ENCODE results near the gene PRAC2. TPM values are rescaled to one million over a fixed set of nuclear protein-coding genes. Genes with fewer than 3 reads are reported as not detected.

Gene PRAC2
- total and polyA plus RNA-seq, 4 donors = not detected

GRCh38 chr17:48732688-48733629 is 10.0 kb downstream of the PRAC2 start:
- H3K9me3 ChIP-seq (ENCODE audit: control insufficient read depth in 4 of 4, low read length in 3 of 4) = no peaks in the 10 kb centered on the region
- H3K4me3 ChIP-seq (ENCODE audit: low read depth in 1 of 3, low read length in 3 of 3) = no peak overlapping the region
- DNase-seq (ENCODE audit: low spot score) = no peak
- no peak overlapping the region for H3K27ac ChIP-seq (ENCODE audit: low read depth in 1 of 2, low read length in 2 of 2)
- peaks cover 3 to 37% (median 19%) of the 10 kb centered on the region in 4 donors for H3K27me3 ChIP-seq (ENCODE audit: control insufficient read depth in 4 of 4, insufficient read depth in 4 of 4, low read length in 3 of 4)
- H3K4me1 ChIP-seq (ENCODE audit: control insufficient read depth in 4 of 4, insufficient read depth in 4 of 4, low read length in 3 of 4) = peaks cover 0 to 7% (median 3%) of the 10 kb centered on the region in 4 donors
- TF ChIP-seq SP1 (IDR thresholded peaks at IDR 0.05) (no peak), TAF1 (conservative IDR thresholded peaks at IDR 0.05) (no peak), REST (IDR thresholded peaks at IDR 0.05) (no peak), FOXA1 (IDR thresholded peaks at IDR 0.05) (no peak), ZBTB33 (IDR thresholded peaks at IDR 0.05) (no peak), CTCF (IDR thresholded peaks at IDR 0.05; ENCODE audit: low read depth, low read length, missing input control) (no peak), YY1 (IDR thresholded peaks at IDR 0.05) (no peak), GABPA (IDR thresholded peaks at IDR 0.05 in 1 of 2, conservative IDR thresholded peaks at IDR 0.05 in 1 of 2) (no peak), RXRA (IDR thresholded peaks at IDR 0.05) (no peak), NR2F2 (IDR thresholded peaks at IDR 0.05) (no peak), FOXA2 (IDR thresholded peaks at IDR 0.05) (no peak), JUND (IDR thresholded peaks at IDR 0.05) (no peak), HNF4A (conservative IDR thresholded peaks at IDR 0.05) (no peak), ATF3 (IDR thresholded peaks at IDR 0.05) (no peak), RAD21 (IDR thresholded peaks at IDR 0.05) (no peak)
- no peak overlapping the region for H3K9ac ChIP-seq (ENCODE audit: low read depth in 1 of 2, low read length in 2 of 2)
- 11% methylated on average over 50 of the region's 50 CpGs for WGBS
- H3K36me3 ChIP-seq (ENCODE audit: control insufficient read depth in 4 of 4, insufficient read depth in 3 of 4, low read depth in 1 of 4, low read length in 3 of 4) = peaks cover 0 to 2% (median 0%) of the 10 kb centered on the region in 4 donors
